Spleen (tissue), 7 donors: ENCODE data around the gene C1orf198.

Experiments used
- CTCF ChIP-seq, 11 experiments: fragments of 200-600 bp in 7 of 11; fragments of 450-650 bp in 4 of 11; sonication (generic) in 4 of 11; IDR thresholded peaks in 8 of 11; conservative IDR thresholded peaks in 3 of 11; 1 replicate in 7 of 11; 2 replicates in 4 of 11; pipeline versions ENCODE4 v1.4.0 to v1.8.0; 2016 to 2021; ENCODE audit warnings: antibody characterized with exemption in 11 of 11, inconsistent platforms in 4 of 11, mild to moderate bottlenecking in 1 of 11
- POLR2A ChIP-seq, 3 donors: fragments of 450-650 bp; IDR thresholded peaks; one replicate each; pipeline ENCODE4 v1.5.1; 2017; ENCODE audit warnings: antibody characterized with exemption in 3 of 3, mild to moderate bottlenecking in 1 of 3
- POLR2AphosphoS5 ChIP-seq, 3 donors: sonication (generic); formaldehyde crosslinking; IDR thresholded peaks; one replicate each; pipeline ENCODE4 v1.5.1; 2017; ENCODE audit warnings: antibody characterized with exemption in 3 of 3
- donor health status: DM: no; HTN: no; CAD: no; lungs with moderate emphysema.
- donor health status: DM: no; HTN: no; CAD: no.
- donor health status: DM: no; HTN: no; CAD: no.

DNA sequence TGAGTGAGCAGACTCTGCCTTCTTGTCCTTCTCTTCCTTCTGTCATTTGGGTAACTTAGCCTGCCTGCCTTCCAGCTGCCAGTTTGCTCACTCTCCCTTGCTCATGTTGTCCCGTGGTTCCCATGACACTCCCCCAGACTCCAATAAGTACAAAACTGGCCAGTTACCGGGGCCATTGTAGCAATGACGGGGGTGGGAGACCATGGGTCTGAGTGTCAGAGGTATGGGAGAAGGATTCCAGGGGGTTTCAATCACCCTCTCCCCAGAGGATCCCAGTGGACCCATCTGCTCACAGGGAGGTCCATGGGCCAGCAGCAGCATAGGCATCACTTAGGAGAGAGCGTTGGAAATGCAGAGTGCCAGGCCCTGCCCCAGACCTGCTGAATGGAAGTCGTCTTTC lies 69.8 kb downstream of the C1orf198 start:
- TF ChIP-seq CTCF (IDR thresholded peaks at IDR 0.05 in 8 of 11, conservative IDR thresholded peaks at IDR 0.05 in 3 of 11) (no peak), POLR2A (IDR thresholded peaks at IDR 0.05) (no peak), POLR2AphosphoS5 (IDR thresholded peaks at IDR 0.05) (no peak)
